ENCODE measurements around the gene CACNB1.
A peak's percentile ranks its signal among the peaks of the same experiment; 100 is the strongest.

Gene CACNB1

GRCh38 chr17:39225959-39226683, 28.7 kb upstream of the CACNB1 start:
- DNase-seq (ENCODE audit: low read depth in 2 of 2) = peak; percentile 19 to 38

GRCh38 chr17:39225308-39225958, 28.0 kb upstream of the CACNB1 start, which contains the start of gene STAC2:
STAC2 (minus strand) TSS chr17:39225945; CDS start chr17:39225502, 443 bp downstream.
- DNase-seq (ENCODE audit: low read depth in 2 of 2) = no peak

GRCh38 chr17:39224778-39225307, 27.4 kb upstream of the CACNB1 start:
- DNase-seq (ENCODE audit: low read depth in 2 of 2) = no peak

- no peak for DNase-seq (ENCODE audit: low read depth in 2 of 2)
Measured at GRCh38 chr17:39223907-39224777, 26.7 kb upstream of the CACNB1 start.

- DNase-seq (ENCODE audit: low read depth in 2 of 2) = no peak
Measured at GRCh38 chr17:39222866-39223834, 25.7 kb upstream of the CACNB1 start.

GRCh38 chr17:39222151-39222550, 24.7 kb upstream of the CACNB1 start:
- DNase-seq (ENCODE audit: low read depth in 2 of 2) = no peak

GRCh38 chr17:39221572-39221971, 24.1 kb upstream of the CACNB1 start:
- no peak for DNase-seq (ENCODE audit: low read depth in 2 of 2)

- DNase-seq (ENCODE audit: low read depth in 2 of 2) = no peak
Measured at GRCh38 chr17:39219647-39220154, 22.2 kb upstream of the CACNB1 start.

GRCh38 chr17:39218906-39219305, 21.4 kb upstream of the CACNB1 start:
- no peak for DNase-seq (ENCODE audit: low read depth in 2 of 2)

GRCh38 chr17:39217734-39218369, 20.4 kb upstream of the CACNB1 start:
- DNase-seq (ENCODE audit: low read depth in 2 of 2) = no peak

GRCh38 chr17:39213852-39214251, 16.4 kb upstream of the CACNB1 start:
- no peak for DNase-seq (ENCODE audit: low read depth in 2 of 2)

- no peak for DNase-seq (ENCODE audit: low read depth in 2 of 2)
Measured at GRCh38 chr17:39212841-39213480, 15.5 kb upstream of the CACNB1 start.

- no peak for DNase-seq (ENCODE audit: low read depth in 2 of 2)
Measured at GRCh38 chr17:39212195-39212810, 14.8 kb upstream of the CACNB1 start.

GRCh38 chr17:39210093-39210434, 12.6 kb upstream of the CACNB1 start:
- no peak for DNase-seq (ENCODE audit: low read depth in 2 of 2)

- DNase-seq (ENCODE audit: low read depth in 2 of 2) = peak; percentile 35 to 42
Measured at GRCh38 chr17:39209317-39210092, 12.0 kb upstream of the CACNB1 start.

- DNase-seq (ENCODE audit: low read depth in 2 of 2) = no peak
Measured at GRCh38 chr17:39208893-39209292, 11.4 kb upstream of the CACNB1 start.

GRCh38 chr17:39208136-39208535, 10.7 kb upstream of the CACNB1 start:
- DNase-seq (ENCODE audit: low read depth in 2 of 2) = no peak

GRCh38 chr17:39205112-39205526, 7.7 kb upstream of the CACNB1 start:
- no peak for DNase-seq (ENCODE audit: low read depth in 2 of 2)

- no peak for DNase-seq (ENCODE audit: low read depth in 2 of 2)
Measured at GRCh38 chr17:39204245-39204644, 6.8 kb upstream of the CACNB1 start.
